Fibroblast of villous mesenchyme (primary cell): ENCODE results near the gene TNP2. TPM values are rescaled to one million over a fixed set of nuclear protein-coding genes. Genes with fewer than 3 reads are reported as not detected.
A peak's percentile ranks its signal among the peaks of the same experiment; 100 is the strongest.

ENCODE experiments used
- DNase-seq: peaks from one replicate; pipeline ENCODE4 v3.0.0-alpha.2; 2010; ENCODE audit warnings: low read depth
- H3K4me3 ChIP-seq: 2 replicates; pipeline ENCODE4 v1.5.1; 2011; ENCODE audit warnings: low read depth, mild to moderate bottlenecking, low read length
- CTCF ChIP-seq: IDR thresholded peaks from 2 replicates; pipeline ENCODE4 v1.5.1; 2012; ENCODE audit warnings: low read depth, mild to moderate bottlenecking, low read length; ENCODE audit not compliant: insufficient read depth
- total RNA-seq: library from RNA; depleted of rRNA; stranded (reverse); fragments of >200 nt; gene quantifications from 2 replicates; pipeline ENCODE4 v1.2.3, GENCODE V29; 2012

TNP2 gene
- total RNA-seq, 1 donor, result not detected

- no peak for TF ChIP-seq CTCF
- DNase-seq, result no peak
- no peak overlapping the region for H3K4me3 ChIP-seq
Measured at GRCh38 chr16:11259655-11260595, 9.2 kb downstream of the TNP2 start.

- H3K4me3 ChIP-seq, result no peak overlapping the region
- TF ChIP-seq CTCF, result no peak
- DNase-seq, result peak; percentile 68
Measured at GRCh38 chr16:11258553-11259492, 10.3 kb downstream of the TNP2 start.

GRCh38 chr16:11257131-11257938 is 11.8 kb downstream of the TNP2 start:
- peak overlapping the region; percentile 75 for H3K4me3 ChIP-seq
- peak; percentile 84 for DNase-seq
- TF ChIP-seq CTCF, result peak; percentile 83

- peak; percentile 73 for DNase-seq
- TF ChIP-seq CTCF, result no peak
- peak overlapping the region; percentile 75 for H3K4me3 ChIP-seq
Measured at GRCh38 chr16:11256661-11257130, 12.4 kb downstream of the TNP2 start.

- H3K4me3 ChIP-seq, result peak within 1 kb of the TSS; percentile 76
- peak; percentile 77 for TF ChIP-seq CTCF
- DNase-seq, result peak; percentile 91
Measured at GRCh38 chr16:11255737-11256660, 13.1 kb downstream of the TNP2 start, which contains the start of gene SOCS1. TSS of gene SOCS1 (minus strand) at chr16:11256204. CDS start at chr16:11255478, 726 bp downstream.
